HG03135 (cell line): ENCODE data around the gene SPSB1.

Experiments used
- ATAC-seq: cut with Tn5 transposase; IDR thresholded peaks from one replicate; pipeline ENCODE4 v1.9.1; 2021; ENCODE audit warnings: mild to moderate bottlenecking, moderate library complexity; ENCODE audit not compliant: unreplicated experiment

The SPSB1 gene

GRCh38 chr1:9361630-9362260, 69.1 kb downstream of the SPSB1 start:
- no peak for ATAC-seq

GRCh38 chr1:9362488-9362887, 69.8 kb downstream of the SPSB1 start:
- no peak for ATAC-seq

DNA sequence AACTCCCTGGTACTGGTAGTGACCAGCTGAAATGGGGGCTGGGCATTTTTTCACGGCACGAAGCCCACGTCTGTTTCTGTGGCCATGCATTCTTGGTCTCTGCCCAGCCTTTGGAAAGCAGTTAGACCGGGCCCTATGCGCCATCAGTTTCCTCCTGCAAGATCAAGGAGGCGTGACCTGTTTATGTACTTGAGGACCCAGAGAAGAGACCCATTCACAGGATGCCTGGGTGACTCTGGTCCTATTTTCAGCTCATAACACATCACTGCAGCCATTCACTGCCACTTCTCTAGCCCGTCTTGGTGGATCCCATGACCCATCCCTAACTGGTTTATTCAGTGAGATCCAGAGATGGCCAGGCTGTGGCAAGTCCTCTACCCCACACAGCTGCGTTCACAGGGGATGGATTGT, 70.4 kb downstream of the SPSB1 start:
- no peak for ATAC-seq

DNA sequence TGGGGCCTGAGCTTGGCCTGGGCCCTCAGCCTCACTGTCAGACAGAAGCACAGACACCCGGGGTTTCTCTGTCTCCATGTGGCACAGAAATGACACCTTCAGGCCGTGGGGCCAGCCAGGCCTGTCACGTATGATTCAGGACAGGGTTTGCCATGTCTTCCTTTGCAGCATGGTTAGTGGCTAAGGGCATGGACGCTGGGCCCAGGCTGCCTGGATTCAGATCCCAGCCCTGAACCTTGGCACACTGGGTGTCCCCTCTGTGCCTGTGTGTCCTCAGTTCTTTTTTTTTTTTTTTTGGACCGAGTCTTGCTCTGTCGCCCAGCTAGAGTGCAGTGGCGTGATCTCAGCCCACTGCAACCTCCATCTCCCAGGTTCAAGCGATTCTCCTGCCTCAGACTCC, 73.6 kb downstream of the SPSB1 start:
- ATAC-seq = no peak

GRCh38 chr1:9366943-9367780, 74.5 kb downstream of the SPSB1 start:
- no peak for ATAC-seq

- no peak for ATAC-seq
Measured at GRCh38 chr1:9367806-9368205, 75.1 kb downstream of the SPSB1 start.

GRCh38 chr1:9368356-9368755, 75.7 kb downstream of the SPSB1 start:
- no peak for ATAC-seq

GRCh38 chr1:9369964-9370788, 77.5 kb downstream of the SPSB1 start:
- no peak for ATAC-seq

DNA sequence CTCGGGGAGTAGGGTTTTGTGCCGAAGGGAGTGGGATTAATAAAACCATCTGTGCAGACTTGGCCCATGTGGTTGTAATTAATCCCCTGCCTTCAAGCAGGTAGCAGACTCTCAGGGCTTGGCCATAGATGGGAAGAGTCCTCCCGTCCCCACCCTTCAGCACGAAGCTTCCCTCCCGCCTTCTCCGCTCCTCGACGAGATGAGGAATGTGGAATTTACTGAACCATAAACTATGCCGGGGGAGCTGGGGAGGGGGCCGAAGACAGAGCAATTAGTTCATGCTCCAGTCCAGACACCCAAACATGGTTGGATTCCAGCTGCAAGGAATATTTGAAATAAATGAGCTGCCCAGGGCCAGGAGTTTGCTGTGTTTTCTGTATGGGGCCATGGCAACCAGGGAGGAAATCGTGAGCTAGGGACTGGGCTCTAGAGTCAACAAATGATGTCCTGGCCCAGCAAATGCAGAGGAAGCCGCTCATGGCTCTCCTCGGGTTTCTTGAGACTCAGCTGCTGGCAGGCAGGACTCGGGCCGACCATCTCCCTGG, 78.8 kb downstream of the SPSB1 start:
- no peak for ATAC-seq

DNA sequence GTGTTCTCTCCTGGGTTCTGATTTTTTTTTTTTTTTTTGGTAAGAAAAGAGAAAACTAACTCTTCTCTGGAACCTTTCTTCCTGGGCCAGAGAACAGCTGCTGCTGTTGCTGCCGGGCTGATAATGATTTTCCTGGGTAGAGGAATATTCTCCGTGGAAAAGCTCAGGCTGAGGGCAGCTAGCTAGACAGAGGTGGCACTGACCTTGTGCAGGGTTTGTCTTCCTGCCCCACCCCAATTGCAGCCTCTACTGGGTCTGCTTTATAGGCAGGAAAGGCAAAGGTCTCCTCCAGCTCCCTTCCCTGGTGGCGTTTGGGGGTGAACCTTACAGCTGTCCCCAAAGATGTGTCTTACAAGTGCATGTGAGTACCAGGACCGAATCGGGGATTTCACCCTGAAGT, 79.3 kb downstream of the SPSB1 start:
- ATAC-seq = no peak

- ATAC-seq = no peak
Measured at GRCh38 chr1:9373619-9374018, 80.9 kb downstream of the SPSB1 start.

GRCh38 chr1:9374748-9375341, 82.2 kb downstream of the SPSB1 start:
- ATAC-seq = no peak

DNA sequence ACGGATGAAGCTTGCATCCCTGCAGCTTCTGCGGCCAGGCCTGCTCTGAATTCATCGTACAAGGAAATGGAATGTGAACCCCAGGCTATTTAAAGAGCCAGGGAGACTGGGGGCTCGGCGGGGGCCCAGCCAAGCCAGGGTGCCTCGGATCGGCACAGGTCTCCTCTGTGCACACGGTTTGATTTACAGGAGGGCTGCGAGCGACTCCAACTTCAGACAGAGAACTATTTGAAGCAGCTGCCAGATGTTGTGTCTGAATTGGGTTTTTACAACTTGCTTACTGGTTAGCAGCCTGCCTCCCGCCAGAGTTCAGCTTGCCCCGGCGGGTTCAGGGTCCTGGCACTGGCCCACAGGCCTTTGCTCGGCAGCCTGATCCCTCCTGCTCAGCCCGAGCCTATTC, 83.2 kb downstream of the SPSB1 start:
- no peak for ATAC-seq

DNA sequence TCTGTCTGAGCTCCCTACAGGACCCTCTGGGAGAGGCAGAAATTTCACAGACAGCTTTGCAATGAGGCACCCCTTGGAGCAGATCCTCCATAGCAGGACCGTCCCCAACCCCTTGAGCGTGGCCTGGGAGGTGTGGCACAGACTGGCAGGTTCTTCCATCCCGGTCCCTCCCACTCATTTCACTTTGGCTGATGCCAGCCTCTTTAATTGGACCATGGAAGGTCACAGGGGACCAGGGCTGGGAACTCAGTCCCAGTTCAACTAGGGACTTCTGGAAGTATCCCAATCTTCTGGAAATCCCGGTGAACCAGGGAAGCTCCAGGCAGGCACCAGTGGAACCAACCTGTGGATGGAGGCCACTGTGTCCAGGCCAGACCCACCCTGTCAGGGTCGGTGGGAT, 83.7 kb downstream of the SPSB1 start:
- ATAC-seq = no peak

- ATAC-seq = no peak
Measured at GRCh38 chr1:9376886-9377333, 84.2 kb downstream of the SPSB1 start.

DNA sequence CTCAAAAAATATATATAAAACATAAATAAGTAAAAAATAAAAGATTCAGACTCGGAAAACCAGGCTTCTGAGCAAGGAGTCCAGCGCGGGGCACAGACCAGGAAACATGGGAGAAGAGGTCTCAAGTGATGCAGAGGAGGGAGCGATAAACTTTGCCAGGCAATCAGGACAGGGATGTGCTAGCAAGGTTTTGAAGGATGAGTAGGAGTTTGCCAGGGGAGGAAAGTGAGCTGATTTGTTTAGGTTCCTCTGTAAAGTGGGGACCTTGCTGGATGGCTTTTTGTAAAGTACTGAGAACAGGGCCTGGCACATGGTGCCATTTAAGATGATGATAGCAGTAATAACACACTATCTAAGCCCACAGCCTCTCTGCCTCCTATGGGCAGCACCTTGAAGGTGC, 86.1 kb downstream of the SPSB1 start:
- no peak for ATAC-seq

DNA sequence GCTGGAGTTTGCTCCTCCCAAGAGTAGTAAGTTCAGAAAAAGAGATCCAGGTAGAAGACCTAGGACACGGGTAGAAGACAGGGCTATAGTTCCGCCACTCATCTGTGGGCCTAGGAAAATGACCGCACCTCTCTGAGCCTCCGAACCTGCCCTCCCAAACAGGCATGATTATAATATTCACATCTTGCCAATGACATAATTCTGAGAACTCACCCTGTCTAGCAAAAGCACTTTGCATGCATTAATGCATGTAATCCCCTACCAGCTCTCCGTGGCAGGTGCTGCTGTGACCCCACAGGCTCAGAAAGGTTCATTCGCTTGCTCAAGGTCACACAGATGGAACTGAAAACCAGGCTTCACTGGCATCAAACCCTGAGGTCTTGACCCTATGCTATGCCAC, 88.0 kb downstream of the SPSB1 start:
- ATAC-seq = no peak

- ATAC-seq = no peak
Measured at GRCh38 chr1:9382643-9383491, 90.2 kb downstream of the SPSB1 start.

- ATAC-seq = no peak
Measured at GRCh38 chr1:9384128-9384527, 91.4 kb downstream of the SPSB1 start.

DNA sequence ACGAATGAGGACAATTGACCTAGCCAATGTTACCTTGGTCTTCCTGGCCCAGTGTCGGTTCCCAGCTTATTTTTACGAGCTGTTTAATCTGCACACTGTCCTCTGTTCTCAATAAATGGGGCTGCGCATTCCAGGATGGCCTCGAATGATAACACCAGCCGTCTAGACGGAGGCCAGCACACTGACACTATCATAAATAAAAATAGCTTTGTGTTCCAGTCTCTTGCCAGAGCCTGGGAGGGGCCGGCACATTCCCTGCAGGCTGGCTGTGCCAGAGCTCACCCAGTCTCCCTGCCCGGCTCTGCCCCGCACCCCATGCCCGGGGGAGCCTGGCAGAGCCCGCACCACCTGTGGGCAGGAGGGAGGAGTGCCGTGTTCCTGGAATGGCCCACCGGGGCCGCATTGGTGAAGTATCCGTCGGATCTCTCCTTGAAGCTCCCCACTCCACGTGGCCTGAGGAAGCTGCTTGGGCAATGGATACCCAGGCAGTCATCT, 92.1 kb downstream of the SPSB1 start:
- no peak for ATAC-seq
